Gastroesophageal sphincter (tissue), 4 donors: ENCODE measurements around the gene ATP11A. TPM values are rescaled to one million over a fixed set of nuclear protein-coding genes. Genes with fewer than 3 reads are reported as not detected.

Experiments
- ATAC-seq: fragments of 150-250 bp; one replicate; pipeline ENCODE4 v1.9.1; 2016; ENCODE audit warnings: mild to moderate bottlenecking, moderate library complexity
- H3K27ac ChIP-seq, 4 donors: fragments of 200-600 bp; sonication (generic) in 3 of 4; 1 replicate in 3 of 4; 2 replicates in 1 of 4; pipeline ENCODE4 v1.5.1; 2016 to 2019
- H3K27me3 ChIP-seq: fragments of 200-600 bp; sonication (generic); one replicate; pipeline ENCODE4 v1.5.1; 2019
- H3K36me3 ChIP-seq, 2 donors: fragments of 200-600 bp; sonication (generic); one replicate each; pipeline ENCODE4 v1.5.1; 2019; ENCODE audit warnings: control low read depth in 1 of 2
- H3K4me1 ChIP-seq, 3 donors: fragments of 200-600 bp; sonication (generic); 1 replicate in 2 of 3; 2 replicates in 1 of 3; pipeline ENCODE4 v1.5.1; 2016 to 2019; ENCODE audit warnings: control low read depth in 2 of 3
- H3K4me3 ChIP-seq, 2 donors: fragments of 200-600 bp; sonication (generic); one replicate each; pipeline ENCODE4 v1.5.1; 2019; ENCODE audit warnings: mild to moderate bottlenecking in 1 of 2, moderate library complexity in 1 of 2
- H3K9me3 ChIP-seq, 3 donors: fragments of 200-600 bp; sonication (generic); one replicate each; pipeline ENCODE4 v1.5.1; 2017 to 2019; ENCODE audit warnings: control low read depth in 2 of 3
- EP300 ChIP-seq: sonication (generic); formaldehyde crosslinking; IDR thresholded peaks from one replicate; pipeline ENCODE4 v1.6.1; 2017; ENCODE audit warnings: antibody characterized with exemption, mild to moderate bottlenecking
- POLR2A ChIP-seq, 2 donors: fragments of 450-650 bp; IDR thresholded peaks; one replicate each; pipeline ENCODE4 v1.6.1; 2017; ENCODE audit warnings: antibody characterized with exemption in 2 of 2, mild to moderate bottlenecking in 2 of 2, moderate library complexity in 1 of 2
- POLR2AphosphoS5 ChIP-seq: sonication (generic); formaldehyde crosslinking; IDR thresholded peaks from one replicate; pipeline ENCODE4 v1.6.1; 2017; ENCODE audit warnings: antibody characterized with exemption
- WGBS, 2 donors: methylation state at CpG; one replicate each; pipeline ENCODE4 v1.1.5; 2018; ENCODE audit warnings: low coverage in 1 of 2; 5-methylcytosine and 5-hydroxymethylcytosine counted together
- total RNA-seq, 4 donors: library from RNA; depleted of rRNA; stranded (reverse); fragments of >200 nt; gene quantifications; one replicate each; pipeline ENCODE4 v1.1.0, GENCODE V29; 2016
- TF ChIP-seq, protein P1 (sequence below), 4 experiments: fragments of 200-600 bp in 2 of 4; fragments of 450-650 bp in 2 of 4; sonication (generic) in 1 of 4; IDR thresholded peaks; one replicate each; pipeline ENCODE4 v1.5.1; 2017 to 2019; ENCODE audit warnings: antibody characterized with exemption in 4 of 4, mild to moderate bottlenecking in 2 of 4, moderate library complexity in 2 of 4

Gene ATP11A
- total RNA-seq, 4 donors from 2014 or later, result 12.9 to 21.7 (median 17.1) TPM

DNA sequence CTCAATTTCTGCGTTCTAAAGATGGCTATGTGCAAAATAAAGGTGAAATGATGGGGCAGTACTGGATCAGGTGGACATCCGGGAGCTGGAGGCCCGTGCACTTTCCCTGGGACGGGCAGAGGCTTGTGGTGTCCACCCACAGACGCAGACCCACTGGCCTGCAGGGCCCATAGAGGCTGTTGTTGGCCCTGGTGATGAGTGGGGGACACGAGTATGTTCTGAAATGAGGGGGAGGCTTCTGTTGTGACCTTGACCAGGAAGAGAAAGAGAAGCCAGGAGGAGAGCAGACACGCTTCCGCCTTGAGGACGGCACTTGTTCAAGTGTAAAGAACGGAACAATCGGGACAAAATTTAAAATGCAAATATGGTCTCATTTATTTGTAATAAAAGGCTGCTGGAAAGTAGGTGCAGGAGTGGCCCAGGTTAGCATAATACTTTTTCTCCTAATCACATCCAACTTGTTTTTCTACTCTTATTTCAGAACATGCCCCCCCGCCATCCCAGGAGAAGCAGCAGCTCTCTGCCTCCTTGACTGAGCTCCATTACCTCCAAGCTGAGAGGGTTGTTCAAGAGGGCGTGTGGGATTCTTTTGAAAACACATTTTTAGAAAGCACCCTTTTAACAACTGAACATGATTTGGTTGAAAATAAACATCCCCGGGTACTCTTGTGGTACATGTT, 27.1 kb downstream of the ATP11A start:
- no peaks in the 10 kb centered on the region for H3K36me3 ChIP-seq
- H3K27ac ChIP-seq, result no peak overlapping the region
- TF ChIP-seq EP300 (no peak), POLR2A (IDR thresholded peaks at IDR 0.05) (no peak), POLR2AphosphoS5 (no peak)
- TF ChIP-seq, protein P1, sequence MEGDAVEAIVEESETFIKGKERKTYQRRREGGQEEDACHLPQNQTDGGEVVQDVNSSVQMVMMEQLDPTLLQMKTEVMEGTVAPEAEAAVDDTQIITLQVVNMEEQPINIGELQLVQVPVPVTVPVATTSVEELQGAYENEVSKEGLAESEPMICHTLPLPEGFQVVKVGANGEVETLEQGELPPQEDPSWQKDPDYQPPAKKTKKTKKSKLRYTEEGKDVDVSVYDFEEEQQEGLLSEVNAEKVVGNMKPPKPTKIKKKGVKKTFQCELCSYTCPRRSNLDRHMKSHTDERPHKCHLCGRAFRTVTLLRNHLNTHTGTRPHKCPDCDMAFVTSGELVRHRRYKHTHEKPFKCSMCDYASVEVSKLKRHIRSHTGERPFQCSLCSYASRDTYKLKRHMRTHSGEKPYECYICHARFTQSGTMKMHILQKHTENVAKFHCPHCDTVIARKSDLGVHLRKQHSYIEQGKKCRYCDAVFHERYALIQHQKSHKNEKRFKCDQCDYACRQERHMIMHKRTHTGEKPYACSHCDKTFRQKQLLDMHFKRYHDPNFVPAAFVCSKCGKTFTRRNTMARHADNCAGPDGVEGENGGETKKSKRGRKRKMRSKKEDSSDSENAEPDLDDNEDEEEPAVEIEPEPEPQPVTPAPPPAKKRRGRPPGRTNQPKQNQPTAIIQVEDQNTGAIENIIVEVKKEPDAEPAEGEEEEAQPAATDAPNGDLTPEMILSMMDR (IDR thresholded peaks at IDR 0.05), result no peak
- H3K9me3 ChIP-seq, result peaks cover 0 to 9% (median 0%) of the 10 kb centered on the region in 3 donors
- ATAC-seq, result no peak
- peaks cover 0 to 24% (median 8%) of the 10 kb centered on the region in 3 donors for H3K4me1 ChIP-seq
- H3K4me3 ChIP-seq, result no peak overlapping the region
- no peaks in the 10 kb centered on the region for H3K27me3 ChIP-seq
- 73 to 81% methylated on average over 3 to 9 of the region's 14 CpGs for WGBS, 2 donors

DNA sequence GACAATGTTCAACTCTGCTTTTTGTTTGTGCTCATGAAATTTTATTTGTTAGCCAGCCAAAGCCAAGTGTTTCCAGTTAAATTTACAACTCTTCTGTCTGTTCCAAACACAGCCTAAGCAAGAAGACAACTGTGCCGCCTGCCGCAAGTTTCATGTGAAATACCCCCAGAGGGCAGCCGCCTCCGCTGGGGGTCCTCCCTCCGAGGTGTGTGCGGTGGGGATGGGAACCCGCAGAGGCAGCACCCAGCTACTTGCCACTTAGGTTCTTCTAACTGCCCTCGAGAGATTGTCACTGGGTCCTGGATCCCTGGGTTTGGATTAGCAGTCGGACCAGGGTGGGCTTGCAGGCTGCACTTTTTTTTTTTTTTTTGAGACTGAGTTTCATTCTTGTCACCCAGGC, 28.5 kb downstream of the ATP11A start:
- whole genome bisulfite sequencing, 2 donors, result 86 to 100% methylated on average over 2 to 8 of the region's 9 CpGs

DNA sequence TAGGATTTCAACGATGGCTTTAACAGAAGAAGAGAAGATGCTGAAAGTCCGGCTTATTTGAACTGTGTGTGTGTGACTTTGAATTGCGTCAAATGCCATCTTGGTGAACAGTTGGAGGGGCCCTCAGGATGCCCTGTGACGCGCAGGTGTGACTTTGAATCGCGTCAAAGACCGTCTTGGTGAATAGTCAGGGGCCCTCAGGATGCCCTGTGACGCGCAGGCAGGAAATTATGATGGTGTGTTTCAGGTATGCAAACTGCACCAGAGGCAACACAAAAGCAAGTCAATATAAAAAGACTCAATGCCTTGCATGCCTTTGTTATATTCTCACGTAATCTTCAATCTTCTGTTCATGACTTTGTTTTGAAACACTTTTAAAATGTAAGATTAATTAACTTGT, 29.2 kb downstream of the ATP11A start:
- Histone ChIP-seq H3K9me3 (peaks cover 0 to 9% (median 0%) of the 10 kb centered on the region in 3 donors), H3K36me3 (no peaks in the 10 kb centered on the region), H3K4me1 (peaks cover 0 to 15% (median 0%) of the 10 kb centered on the region in 3 donors), H3K27me3 (no peaks in the 10 kb centered on the region), H3K27ac (no peak overlapping the region), H3K4me3 (no peak overlapping the region)
- TF ChIP-seq POLR2A (IDR thresholded peaks at IDR 0.05) (no peak), EP300 (no peak)
- TF ChIP-seq, protein P1 (IDR thresholded peaks at IDR 0.05), result no peak
- 82 to 87% methylated on average over 9 to 11 of the region's 11 CpGs for WGBS, 2 donors
- ATAC-seq, result no peak

More for the DNA sequence above, 28.5 kb downstream of the ATP11A start:
- no peak for ATAC-seq
- Histone ChIP-seq H3K9me3 (peaks cover 0 to 9% (median 0%) of the 10 kb centered on the region in 3 donors), H3K27me3 (no peaks in the 10 kb centered on the region), H3K27ac (no peak overlapping the region), H3K36me3 (no peaks in the 10 kb centered on the region), H3K4me3 (no peak overlapping the region), H3K4me1 (peaks cover 0 to 21% (median 0%) of the 10 kb centered on the region in 3 donors)
- no peak for TF ChIP-seq POLR2AphosphoS5
- TF ChIP-seq EP300, result no peak
- TF ChIP-seq POLR2A (IDR thresholded peaks at IDR 0.05), result no peak
- TF ChIP-seq, protein P1 (IDR thresholded peaks at IDR 0.05), result no peak

DNA sequence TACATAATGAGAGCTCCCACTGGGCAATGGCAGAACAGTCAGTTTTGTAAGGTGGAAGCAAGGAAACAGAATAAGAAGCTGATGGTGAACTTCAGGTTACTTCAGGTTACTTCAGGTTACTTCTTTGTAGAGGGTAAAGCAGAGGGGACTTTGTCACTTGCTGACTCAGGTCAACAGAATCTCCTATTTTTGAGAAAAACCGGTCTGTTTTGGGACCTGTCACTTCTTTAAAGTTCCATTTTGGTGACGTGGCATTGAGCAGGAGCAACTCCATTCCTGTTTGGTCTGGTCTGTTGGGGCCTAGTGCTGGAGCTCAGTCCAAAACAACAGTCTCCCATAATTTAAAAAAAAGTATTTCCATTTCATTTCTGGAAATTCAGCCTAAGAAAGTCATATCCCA, 29.7 kb downstream of the ATP11A start:
- no peak for TF ChIP-seq EP300
- TF ChIP-seq, protein P1 (IDR thresholded peaks at IDR 0.05), result no peak
- TF ChIP-seq POLR2AphosphoS5, result no peak
- TF ChIP-seq POLR2A (IDR thresholded peaks at IDR 0.05), result no peak
- WGBS, 2 donors, result 40 to 100% methylated on average over 1 to 2 of the region's 2 CpGs
- no peak overlapping the region for H3K4me3 ChIP-seq

DNA sequence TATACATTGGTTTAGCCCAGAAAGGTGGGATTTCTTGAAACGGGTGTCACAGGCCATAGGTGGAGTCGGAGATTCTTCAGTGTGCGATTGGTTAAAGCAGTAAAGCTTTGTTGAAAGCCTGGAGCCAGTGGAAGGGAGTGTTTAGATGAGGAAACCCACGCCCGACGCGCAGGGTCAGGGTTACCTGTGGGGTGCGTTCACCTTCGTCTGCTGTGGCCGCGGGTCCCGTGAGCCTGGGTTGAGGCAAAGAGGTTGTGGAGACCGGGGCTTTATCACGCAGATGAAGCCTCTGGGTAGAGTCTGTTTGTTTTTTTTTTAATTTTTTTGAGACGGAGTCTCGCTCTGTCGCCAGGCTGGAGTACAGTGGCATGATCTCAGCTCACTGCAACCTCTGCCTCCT, 30.4 kb downstream of the ATP11A start:
- 92 to 95% methylated on average over 11 to 17 of the region's 17 CpGs for WGBS, 2 donors
- Histone ChIP-seq H3K4me1 (peaks cover 0 to 16% (median 0%) of the 10 kb centered on the region in 3 donors), H3K9me3 (no peaks in the 10 kb centered on the region), H3K4me3 (no peak overlapping the region), H3K36me3 (no peaks in the 10 kb centered on the region), H3K27ac (no peak overlapping the region), H3K27me3 (no peaks in the 10 kb centered on the region)
- ATAC-seq, result no peak
- TF ChIP-seq POLR2A (IDR thresholded peaks at IDR 0.05) (no peak), EP300 (no peak), POLR2AphosphoS5 (no peak)
- TF ChIP-seq, protein P1 (IDR thresholded peaks at IDR 0.05), result no peak

More for the DNA sequence above, 29.7 kb downstream of the ATP11A start:
- Histone ChIP-seq H3K36me3 (no peaks in the 10 kb centered on the region), H3K4me1 (peaks cover 0 to 15% (median 0%) of the 10 kb centered on the region in 3 donors), H3K9me3 (peaks cover 0 to 5% (median 0%) of the 10 kb centered on the region in 3 donors), H3K27me3 (no peaks in the 10 kb centered on the region), H3K27ac (no peak overlapping the region)
- no peak for ATAC-seq
